GM12801 (cell line): ENCODE measurements around the gene TNRC18.

ENCODE experiments used
- TF ChIP-seq, protein P1 (sequence below): IDR thresholded peaks from one replicate; pipeline ENCODE4 v1.5.1; 2011; ENCODE audit warnings: control low read depth; ENCODE audit not compliant: insufficient read length; ENCODE audit errors: extremely low read depth

TNRC18 gene

DNA sequence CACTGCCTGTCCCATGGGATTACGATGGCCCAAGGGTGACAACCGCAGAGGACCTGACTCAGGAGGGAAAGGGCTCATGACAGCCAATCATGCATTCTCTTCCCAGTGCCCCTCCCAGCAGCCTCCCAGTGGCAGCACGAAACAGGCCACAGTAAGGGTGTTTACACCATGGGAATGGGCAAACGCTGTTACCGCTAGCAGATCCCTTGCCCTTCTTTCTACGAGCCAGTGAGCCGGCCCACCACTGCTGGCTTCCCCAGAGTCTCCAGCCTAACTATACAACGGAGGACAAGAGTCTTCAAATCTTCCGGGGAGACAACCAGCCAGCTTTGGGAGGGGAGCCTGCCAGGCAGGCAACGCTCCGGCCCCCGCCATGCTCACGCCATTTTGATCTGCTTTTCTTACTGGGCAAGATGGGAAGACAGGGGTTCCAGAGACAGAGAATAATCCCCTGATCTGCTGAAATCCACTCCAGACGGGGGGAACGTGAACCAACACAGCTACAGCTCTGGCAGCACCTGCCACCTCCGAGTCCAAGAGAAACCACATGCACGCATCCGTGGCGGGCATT lies 71.1 kb downstream of the TNRC18 start:
- TF ChIP-seq, protein P1, sequence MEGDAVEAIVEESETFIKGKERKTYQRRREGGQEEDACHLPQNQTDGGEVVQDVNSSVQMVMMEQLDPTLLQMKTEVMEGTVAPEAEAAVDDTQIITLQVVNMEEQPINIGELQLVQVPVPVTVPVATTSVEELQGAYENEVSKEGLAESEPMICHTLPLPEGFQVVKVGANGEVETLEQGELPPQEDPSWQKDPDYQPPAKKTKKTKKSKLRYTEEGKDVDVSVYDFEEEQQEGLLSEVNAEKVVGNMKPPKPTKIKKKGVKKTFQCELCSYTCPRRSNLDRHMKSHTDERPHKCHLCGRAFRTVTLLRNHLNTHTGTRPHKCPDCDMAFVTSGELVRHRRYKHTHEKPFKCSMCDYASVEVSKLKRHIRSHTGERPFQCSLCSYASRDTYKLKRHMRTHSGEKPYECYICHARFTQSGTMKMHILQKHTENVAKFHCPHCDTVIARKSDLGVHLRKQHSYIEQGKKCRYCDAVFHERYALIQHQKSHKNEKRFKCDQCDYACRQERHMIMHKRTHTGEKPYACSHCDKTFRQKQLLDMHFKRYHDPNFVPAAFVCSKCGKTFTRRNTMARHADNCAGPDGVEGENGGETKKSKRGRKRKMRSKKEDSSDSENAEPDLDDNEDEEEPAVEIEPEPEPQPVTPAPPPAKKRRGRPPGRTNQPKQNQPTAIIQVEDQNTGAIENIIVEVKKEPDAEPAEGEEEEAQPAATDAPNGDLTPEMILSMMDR = no peak

DNA sequence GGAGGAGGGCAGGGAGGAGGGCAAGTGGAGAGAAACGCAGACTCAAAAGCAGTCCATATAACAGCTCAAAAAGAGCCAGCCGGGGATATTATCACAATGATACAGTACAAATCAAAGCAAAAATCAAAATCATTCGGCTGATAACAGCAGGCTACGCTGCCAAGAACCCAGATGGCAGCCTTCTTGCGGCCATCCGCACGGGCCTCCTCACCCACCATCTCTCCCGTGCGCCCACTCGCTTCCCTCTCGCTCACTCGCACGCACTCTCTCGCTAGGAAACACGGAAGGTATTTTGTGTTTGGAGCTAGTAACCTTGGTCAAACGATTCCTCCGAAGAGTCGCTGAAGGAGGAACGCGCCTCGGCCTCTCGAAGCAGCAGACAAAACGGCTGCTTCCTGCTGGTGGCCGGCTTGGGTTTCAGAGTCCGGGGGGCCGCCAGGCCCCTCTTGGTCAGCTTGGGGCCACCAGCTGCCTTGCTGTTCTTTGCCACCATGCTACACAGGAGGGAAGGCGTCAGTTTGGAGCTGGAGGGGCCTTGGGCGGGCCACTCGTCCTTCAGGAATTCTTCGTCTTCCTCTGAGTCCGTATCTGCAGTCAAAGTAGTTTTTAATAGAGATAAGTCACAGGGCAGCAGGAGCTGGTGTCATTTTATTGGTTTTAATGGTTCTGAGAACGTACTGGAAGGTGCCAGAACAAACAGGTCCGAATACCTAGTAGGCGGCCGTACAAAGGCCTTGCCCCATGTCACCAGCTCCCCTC lies 71.9 kb downstream of the TNRC18 start:
- TF ChIP-seq, protein P1 = no peak

DNA sequence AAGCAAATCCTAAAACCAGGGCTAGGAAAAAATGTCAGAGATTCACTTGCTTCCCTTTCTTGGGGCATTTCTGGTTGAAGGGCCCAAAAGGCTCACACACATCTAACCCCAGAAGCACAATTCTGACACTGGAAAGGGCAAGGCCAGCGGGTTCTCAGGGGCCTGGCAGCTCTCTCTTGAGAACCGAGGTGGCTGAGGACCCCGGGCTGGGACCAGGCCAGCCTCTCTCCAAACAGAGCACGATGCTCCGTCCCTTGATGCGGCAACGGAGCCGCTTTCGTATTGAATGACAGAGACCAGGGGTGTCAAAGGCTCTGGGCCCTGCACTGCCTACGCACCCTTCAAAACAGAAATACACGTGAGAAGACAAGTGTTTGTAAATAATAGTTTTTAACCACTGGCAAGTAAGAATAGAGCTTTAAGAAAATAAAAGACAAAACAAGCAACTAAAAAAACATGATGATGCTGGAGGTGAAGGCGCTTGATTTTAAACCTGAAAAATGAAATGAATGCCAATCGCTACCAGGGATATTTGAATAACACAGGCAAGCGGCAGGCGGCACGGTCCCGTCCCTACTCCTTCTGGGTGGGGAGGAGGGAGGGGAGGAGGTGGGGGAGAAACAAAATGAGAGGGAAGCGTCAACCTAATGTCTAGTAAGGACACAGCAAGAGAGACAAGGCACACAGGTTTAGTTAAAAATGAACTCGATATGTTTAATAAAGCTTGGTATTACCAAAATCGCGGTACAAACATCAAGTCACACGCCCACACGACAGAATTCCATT lies 72.8 kb downstream of the TNRC18 start:
- TF ChIP-seq, protein P1 = no peak

DNA sequence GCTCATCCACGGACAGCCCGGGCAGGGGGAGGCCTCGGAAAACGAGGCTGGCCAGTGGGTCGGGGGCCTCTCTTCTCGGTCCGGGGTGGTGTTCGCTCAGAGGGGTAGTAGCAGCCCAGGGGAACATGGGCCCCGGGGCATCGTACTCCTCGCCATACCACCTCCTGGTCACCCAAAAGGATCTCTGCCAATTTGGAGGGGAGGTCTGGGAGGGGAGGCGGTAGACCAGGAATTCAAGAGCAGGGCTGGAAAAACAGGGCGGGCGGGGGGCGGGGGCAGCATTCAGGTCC lies 73.5 kb downstream of the TNRC18 start:
- TF ChIP-seq, protein P1 = no peak

DNA sequence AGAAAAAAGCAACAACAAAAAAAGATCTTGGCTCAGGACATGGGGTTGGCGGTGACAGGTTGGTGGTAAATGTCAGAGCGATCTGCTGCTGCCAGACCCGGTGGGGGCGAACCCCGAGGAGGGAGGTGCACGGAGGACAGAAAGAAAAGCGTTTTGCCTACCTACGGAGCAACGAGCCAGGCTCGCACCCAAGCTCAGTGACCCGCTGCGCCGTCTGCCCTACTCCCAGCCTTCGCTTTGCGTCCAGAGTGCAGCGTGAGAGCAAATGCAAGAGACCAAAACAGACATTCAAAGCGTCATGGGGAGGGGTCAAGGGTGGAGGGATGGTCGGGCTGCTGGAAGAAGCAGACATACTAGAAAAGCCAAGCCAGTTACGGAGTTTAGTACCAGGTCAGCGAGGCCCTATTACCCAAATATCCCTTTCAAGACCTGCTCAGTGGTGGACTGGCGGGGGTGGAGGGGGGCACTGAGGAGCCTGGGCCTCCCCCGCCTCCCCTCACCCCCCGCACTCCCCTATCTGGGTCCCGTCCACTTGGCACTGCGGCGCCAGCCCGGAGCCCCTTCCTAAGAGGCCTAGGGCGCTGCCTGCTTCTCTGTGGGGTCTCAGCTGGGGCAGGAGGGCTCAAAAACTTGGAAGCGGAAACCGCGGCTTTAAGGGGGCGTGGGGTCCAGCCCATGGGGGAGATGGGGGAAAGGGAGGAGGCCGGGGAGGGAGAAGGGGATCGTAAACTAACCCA lies 74.0 kb downstream of the TNRC18 start:
- TF ChIP-seq, protein P1 = no peak

DNA sequence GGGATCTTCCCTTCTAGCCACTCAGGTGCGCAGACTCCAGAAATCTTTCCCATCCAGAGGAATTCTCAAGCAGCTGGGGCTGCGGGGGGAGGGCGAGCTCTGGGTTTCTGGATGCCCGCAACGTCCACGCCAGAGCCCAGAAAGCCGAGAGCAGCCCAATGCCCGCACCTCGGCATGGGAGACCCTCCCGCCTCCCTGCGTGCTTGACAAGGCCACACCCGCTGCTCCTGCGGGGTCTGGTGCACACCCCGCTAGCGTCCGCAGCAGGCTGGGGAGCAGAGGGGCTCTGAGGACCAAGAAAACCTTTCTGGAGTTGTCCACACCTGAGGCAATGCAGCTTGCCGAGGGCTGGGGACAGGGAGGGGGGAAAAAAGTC lies 74.6 kb downstream of the TNRC18 start:
- TF ChIP-seq, protein P1 = no peak
